HFF-Myc (cell line): ENCODE results near the gene FKBP14.
A peak's percentile ranks its signal among the peaks of the same experiment; 100 is the strongest.

Experiments
- DNase-seq: peaks from one replicate; pipeline ENCODE4 v3.0.0-alpha.2; 2011; ENCODE audit warnings: low read depth; ENCODE audit errors: extremely low read depth
- H3K4me3 ChIP-seq: replicated peaks from 2 replicates; pipeline ENCODE4 v1.5.1; 2011; ENCODE audit warnings: low read depth, mild to moderate bottlenecking, control low read depth, low read length
- TF ChIP-seq, protein P1 (sequence below): IDR thresholded peaks from 2 replicates; pipeline ENCODE4 v1.5.1; 2012; ENCODE audit warnings: mild to moderate bottlenecking, low read depth, low read length, control low read depth; ENCODE audit errors: missing control alignments

FKBP14 gene

DNA sequence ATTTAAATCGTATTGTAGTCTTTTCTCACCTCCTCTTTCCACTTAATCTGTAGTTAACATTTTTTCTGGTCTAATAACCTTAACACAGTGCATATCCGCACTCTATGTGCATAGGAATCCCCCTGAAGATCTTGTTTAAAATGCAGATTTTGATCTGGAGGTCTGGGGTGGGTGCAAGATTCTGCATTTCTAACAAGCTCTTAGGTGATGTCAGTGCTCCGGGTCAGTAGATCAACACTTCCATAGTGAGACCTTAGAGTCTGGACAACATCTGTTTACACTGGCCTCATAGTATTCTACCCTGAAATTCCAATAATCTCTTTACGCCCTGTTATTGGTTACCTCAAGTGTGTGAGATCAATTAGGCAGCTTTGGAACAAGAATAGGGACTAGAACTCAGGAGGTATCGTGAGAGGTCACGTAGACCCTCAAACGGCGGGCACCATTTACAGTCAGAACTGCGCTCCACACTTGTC lies 1.3 kb upstream of the FKBP14 start:
- no peak for DNase-seq
- TF ChIP-seq, protein P1, sequence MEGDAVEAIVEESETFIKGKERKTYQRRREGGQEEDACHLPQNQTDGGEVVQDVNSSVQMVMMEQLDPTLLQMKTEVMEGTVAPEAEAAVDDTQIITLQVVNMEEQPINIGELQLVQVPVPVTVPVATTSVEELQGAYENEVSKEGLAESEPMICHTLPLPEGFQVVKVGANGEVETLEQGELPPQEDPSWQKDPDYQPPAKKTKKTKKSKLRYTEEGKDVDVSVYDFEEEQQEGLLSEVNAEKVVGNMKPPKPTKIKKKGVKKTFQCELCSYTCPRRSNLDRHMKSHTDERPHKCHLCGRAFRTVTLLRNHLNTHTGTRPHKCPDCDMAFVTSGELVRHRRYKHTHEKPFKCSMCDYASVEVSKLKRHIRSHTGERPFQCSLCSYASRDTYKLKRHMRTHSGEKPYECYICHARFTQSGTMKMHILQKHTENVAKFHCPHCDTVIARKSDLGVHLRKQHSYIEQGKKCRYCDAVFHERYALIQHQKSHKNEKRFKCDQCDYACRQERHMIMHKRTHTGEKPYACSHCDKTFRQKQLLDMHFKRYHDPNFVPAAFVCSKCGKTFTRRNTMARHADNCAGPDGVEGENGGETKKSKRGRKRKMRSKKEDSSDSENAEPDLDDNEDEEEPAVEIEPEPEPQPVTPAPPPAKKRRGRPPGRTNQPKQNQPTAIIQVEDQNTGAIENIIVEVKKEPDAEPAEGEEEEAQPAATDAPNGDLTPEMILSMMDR, result no peak

DNA sequence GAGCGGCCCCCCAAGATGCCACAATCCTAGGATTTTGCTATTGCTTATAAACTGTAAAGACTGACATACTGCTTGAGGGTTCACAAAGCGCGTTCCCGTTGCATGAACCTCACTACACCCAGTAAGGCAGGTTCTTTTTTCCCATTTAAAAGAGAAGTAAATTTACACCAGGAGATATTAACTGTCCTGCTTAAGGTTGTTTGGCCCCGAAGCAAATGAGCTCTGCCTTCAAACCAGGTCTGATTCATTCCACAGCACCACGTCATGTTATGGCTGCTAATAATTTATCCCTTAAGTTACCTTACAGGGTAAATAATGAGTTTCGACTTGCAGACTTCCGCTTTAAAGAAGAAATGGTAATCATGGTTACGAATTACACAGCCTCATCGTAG lies 559 bp upstream of the FKBP14 start:
- TF ChIP-seq, protein P1, result no peak
- DNase-seq, result no peak
- peak overlapping the region; percentile 89 for H3K4me3 ChIP-seq

More for the DNA sequence above, 1.3 kb upstream of the FKBP14 start:
- peak overlapping the region; percentile 89 for H3K4me3 ChIP-seq

DNA sequence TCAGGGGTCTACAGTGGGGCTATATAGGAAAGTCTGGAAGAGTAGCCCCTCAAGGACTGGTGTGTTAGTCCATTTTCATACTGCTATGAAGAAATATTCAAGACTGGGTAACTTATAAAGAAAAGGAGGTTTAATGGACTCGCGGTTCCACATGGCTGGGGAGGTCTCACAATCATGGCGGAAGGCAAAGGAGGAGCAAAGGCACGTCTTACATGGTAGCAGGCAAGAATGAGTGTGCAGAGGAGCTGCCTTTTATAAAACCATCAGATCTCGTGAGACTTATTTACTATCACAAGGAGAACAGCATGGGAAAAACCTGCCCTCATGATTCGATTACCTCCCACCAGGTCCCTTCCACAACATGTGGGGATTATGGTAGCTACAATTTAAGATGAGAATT lies 3.0 kb downstream of the FKBP14 start:
- no peak for DNase-seq
- H3K4me3 ChIP-seq, result 0 out of 2 replicates have a peak overlapping the region, but pooled peaks have one; percentile 4
- TF ChIP-seq, protein P1, result no peak

DNA sequence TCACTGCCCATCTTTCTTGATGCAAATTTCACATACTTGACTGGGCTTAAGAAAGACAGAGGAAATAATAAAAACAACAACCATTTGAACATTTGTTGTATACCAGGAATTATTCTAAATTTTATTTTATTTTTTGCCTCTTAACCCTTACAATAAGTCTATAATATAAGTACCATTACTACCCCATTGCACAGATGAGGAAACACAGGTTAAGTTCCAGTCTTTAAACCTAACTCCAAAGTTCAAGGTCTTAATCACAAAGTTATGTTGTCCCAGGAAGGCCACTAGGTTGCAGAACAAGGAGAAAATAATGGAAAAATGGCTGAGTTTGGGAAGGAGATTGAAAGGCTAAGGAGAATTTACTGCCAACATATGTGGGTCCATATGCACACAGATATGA lies 3.5 kb downstream of the FKBP14 start:
- DNase-seq, result no peak
- H3K4me3 ChIP-seq, result 0 out of 2 replicates have a peak overlapping the region, but pooled peaks have one; percentile 4
- TF ChIP-seq, protein P1, result no peak

DNA sequence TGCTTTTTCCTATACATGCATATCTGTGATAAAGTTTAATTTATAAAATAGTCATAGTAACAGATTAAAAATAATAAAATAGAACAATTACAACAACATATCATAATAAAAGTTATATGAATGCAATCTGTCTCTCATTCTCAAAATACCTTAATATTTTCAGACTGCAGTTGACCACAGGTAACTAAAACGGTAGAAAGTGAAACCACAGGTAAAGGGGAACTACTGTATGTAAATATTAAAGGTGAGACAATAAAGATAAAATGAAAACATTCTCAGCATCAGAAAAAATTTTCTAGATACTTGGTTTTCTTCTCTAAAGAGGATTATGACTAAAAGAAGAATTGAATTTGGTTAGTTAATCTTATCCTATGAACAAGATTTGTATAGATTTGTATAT lies 6.0 kb downstream of the FKBP14 start:
- no peak overlapping the region for H3K4me3 ChIP-seq
- no peak for DNase-seq
- TF ChIP-seq, protein P1, result no peak

DNA sequence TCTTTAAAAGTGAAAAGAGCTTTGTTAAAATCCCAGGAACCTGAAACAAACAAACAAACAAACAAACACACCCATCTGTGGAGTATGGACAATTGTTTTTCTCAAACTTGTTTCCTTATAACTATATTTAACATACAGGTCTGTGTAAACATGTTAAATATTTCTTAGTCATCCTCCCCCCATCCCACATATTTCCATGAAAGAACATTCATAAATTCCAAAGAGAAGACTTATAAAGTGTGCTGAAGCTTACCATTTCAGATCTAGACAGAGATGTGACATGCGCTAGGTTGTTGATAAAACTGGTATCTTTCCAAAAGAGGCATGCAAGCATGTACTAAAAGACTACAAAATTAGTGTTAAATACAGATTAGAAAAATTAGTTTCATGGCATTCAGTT lies 6.5 kb downstream of the FKBP14 start:
- no peak for DNase-seq
- no peak overlapping the region for H3K4me3 ChIP-seq
- TF ChIP-seq, protein P1, result no peak

DNA sequence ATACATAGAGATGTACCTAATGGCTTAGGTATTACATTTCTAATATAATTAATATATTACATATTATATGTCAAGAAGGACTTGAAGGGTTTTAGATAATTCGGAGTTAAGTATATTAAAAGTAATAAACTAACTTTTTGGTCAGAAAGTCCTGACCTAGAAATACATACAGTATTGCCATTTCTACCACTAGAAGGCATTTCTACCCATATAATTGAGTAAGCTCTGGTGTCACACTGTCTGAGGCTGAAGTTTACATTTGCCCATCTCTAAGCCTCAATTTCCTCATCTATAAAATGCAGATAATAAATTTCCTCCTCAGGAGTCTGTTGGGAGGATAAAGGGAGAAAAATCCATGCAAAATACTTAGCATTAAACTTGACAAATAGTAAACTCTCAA lies 7.1 kb downstream of the FKBP14 start:
- no peak overlapping the region for H3K4me3 ChIP-seq
- TF ChIP-seq, protein P1, result no peak
- DNase-seq, result no peak
